Measurements from ENCODE around the gene LGALS9.
"Not testable (repeated sequence)": the region's sequence is repeated elsewhere in the genome, so short reads cannot be mapped to it uniquely, and the experiment has no call there.

Gene LGALS9

DNA sequence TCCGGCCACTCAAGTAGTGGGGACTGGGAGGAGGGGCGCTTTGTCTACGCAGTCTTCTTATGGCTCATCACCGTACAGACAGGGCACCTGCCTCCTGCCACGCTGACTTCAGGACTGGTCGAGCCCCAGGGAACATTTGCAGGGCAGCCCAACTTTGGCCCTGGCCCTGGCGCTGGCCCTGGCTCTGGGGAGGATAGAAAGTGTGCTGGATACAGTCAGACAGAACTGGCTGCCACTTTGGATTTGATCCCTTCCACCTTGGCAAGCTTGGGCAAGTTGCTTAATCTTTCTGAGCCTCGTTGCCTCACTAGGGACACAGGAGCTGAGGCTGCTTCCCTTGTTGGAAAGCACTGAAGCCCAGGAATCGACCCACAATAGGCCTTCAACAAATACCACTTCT lies 13.6 kb downstream of the LGALS9 start:
- Histone ChIP-seq H3K4me3 (ENCODE audit: low read depth, low read length) (no peak overlapping the region), H3K4me1 (ENCODE audit: control insufficient read depth, insufficient read depth, low read length) (no peaks in the 10 kb centered on the region), H3K36me3 (ENCODE audit: control insufficient read depth in 2 of 2, insufficient read depth in 1 of 2, low read length in 2 of 2) (no peaks in the 10 kb centered on the region), H3K9me3 (ENCODE audit: control insufficient read depth, insufficient read depth, low read depth, low read length) (no peaks in the 10 kb centered on the region), H3K27ac (ENCODE audit: extremely low read depth, low read depth, low read length) (no peak overlapping the region)
- CTCF ChIA-PET = interaction anchor here (0.6 to 11.6 kb wide), 5 partner anchors 8 to 691 kb away, joined by 3 to 267 read pairs (median 4); partner anchors contain the start of gene TNFAIP1
- POLR2A ChIA-PET = no interaction called here
- TF ChIP-seq ZNF362 (tag by site-specific recombination; IDR thresholded peaks at IDR 0.05) (no peak), ZBTB20 (tag by site-specific recombination; IDR thresholded peaks at IDR 0.05) (no peak), SP3 (tag by site-specific recombination; IDR thresholded peaks at IDR 0.05) (no peak), ZNF701 (tag by site-specific recombination; IDR thresholded peaks at IDR 0.05) (no peak), ZNF311 (tag by site-specific recombination; IDR thresholded peaks at IDR 0.05; ENCODE audit: borderline replicate concordance) (no peak), ZNF292 (tag by site-specific recombination; IDR thresholded peaks at IDR 0.05; ENCODE audit: borderline replicate concordance, low read depth) (no peak), ZNF561 (tag by site-specific recombination; IDR thresholded peaks at IDR 0.05; ENCODE audit: borderline replicate concordance) (no peak)
- TF ChIP-seq, protein P1, sequence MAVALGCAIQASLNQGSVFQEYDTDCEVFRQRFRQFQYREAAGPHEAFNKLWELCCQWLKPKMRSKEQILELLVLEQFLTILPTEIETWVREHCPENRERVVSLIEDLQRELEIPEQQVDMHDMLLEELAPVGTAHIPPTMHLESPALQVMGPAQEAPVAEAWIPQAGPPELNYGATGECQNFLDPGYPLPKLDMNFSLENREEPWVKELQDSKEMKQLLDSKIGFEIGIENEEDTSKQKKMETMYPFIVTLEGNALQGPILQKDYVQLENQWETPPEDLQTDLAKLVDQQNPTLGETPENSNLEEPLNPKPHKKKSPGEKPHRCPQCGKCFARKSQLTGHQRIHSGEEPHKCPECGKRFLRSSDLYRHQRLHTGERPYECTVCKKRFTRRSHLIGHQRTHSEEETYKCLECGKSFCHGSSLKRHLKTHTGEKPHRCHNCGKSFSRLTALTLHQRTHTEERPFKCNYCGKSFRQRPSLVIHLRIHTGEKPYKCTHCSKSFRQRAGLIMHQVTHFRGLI (tag by site-specific recombination; IDR thresholded peaks at IDR 0.05) = no peak

GRCh38 chr17:27645621-27646020 lies 14.6 kb downstream of the LGALS9 start:
- H3K4me3 ChIP-seq (ENCODE audit: low read depth, low read length); H3K36me3 ChIP-seq (ENCODE audit: control insufficient read depth in 2 of 2, insufficient read depth in 1 of 2, low read length in 2 of 2); H3K4me1 ChIP-seq (ENCODE audit: control insufficient read depth, insufficient read depth, low read length); POLR2A ChIA-PET; H3K27ac ChIP-seq (ENCODE audit: extremely low read depth, low read depth, low read length); H3K9me3 ChIP-seq (ENCODE audit: control insufficient read depth, insufficient read depth, low read depth, low read length): not testable (repeated sequence)
- CTCF ChIA-PET = interaction anchor here (0.8 to 11.6 kb wide), 4 partner anchors 17 to 134 kb away, joined by 3 to 267 read pairs (median 4); no protein-coding TSS in a partner anchor

DNA sequence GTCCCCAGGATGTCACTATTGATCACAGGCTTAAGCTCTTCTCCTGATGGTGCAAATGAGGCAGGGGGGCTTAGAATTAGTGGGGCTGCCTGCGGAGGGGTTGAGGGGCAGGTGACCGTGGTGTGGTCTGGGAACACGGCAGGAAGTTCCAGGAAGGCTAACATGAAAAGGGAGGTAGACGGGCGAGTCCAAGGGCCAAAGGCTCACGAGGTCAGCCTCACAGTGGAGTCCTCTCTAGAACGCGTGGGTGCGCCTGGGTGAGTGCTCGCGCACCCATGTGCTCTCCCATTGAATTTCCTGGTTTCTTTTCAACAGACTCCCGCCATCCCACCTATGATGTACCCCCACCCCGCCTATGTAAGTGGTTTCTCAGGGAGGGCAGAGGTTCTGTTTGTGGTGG lies 15.2 kb downstream of the LGALS9 start:
- TF ChIP-seq, protein P2, sequence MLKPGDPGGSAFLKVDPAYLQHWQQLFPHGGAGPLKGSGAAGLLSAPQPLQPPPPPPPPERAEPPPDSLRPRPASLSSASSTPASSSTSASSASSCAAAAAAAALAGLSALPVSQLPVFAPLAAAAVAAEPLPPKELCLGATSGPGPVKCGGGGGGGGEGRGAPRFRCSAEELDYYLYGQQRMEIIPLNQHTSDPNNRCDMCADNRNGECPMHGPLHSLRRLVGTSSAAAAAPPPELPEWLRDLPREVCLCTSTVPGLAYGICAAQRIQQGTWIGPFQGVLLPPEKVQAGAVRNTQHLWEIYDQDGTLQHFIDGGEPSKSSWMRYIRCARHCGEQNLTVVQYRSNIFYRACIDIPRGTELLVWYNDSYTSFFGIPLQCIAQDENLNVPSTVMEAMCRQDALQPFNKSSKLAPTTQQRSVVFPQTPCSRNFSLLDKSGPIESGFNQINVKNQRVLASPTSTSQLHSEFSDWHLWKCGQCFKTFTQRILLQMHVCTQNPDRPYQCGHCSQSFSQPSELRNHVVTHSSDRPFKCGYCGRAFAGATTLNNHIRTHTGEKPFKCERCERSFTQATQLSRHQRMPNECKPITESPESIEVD (tag by site-specific recombination; IDR thresholded peaks at IDR 0.05) = no peak
- TF ChIP-seq ZNF248 (tag by site-specific recombination; IDR thresholded peaks at IDR 0.05) (no peak), ZBTB17 (tag by site-specific recombination; IDR thresholded peaks at IDR 0.05) (no peak), ZNF416 (tag by site-specific recombination; IDR thresholded peaks at IDR 0.05) (no peak), ZNF148 (tag by site-specific recombination; IDR thresholded peaks at IDR 0.05; ENCODE audit: borderline replicate concordance) (no peak), ZFHX2 (tag by site-specific recombination; conservative IDR thresholded peaks at IDR 0.05) (no peak), KLF16 (tag by site-specific recombination; IDR thresholded peaks at IDR 0.05) (no peak), ZNF274 (IDR thresholded peaks at IDR 0.05; ENCODE audit: low read length) (no peak), ZNF274 (tag by site-specific recombination; IDR thresholded peaks at IDR 0.05; ENCODE audit: borderline replicate concordance) (no peak), HIC1 (tag by site-specific recombination; IDR thresholded peaks at IDR 0.05) (no peak), ZNF366 (tag by site-specific recombination; conservative IDR thresholded peaks at IDR 0.05) (no peak), ZSCAN16 (tag by site-specific recombination; IDR thresholded peaks at IDR 0.05) (no peak)
- ChIA-PET POLR2A (no interaction called here), CTCF (interaction anchor here (0.6 to 11.6 kb wide), 9 partner anchors 8 to 654 kb away, joined by 3 to 267 read pairs (median 4); no protein-coding TSS in a partner anchor)
- Histone ChIP-seq H3K4me1 (ENCODE audit: control insufficient read depth, insufficient read depth, low read length) (no peaks in the 10 kb centered on the region), H3K36me3 (ENCODE audit: control insufficient read depth in 2 of 2, insufficient read depth in 1 of 2, low read length in 2 of 2) (no peaks in the 10 kb centered on the region), H3K27ac (ENCODE audit: extremely low read depth, low read depth, low read length) (no peak overlapping the region), H3K4me3 (ENCODE audit: low read depth, low read length) (no peak overlapping the region), H3K9me3 (ENCODE audit: control insufficient read depth, insufficient read depth, low read depth, low read length) (no peaks in the 10 kb centered on the region)

Measured in HEK293 (cell line).